ENCODE data around the gene TWIST1.

TWIST1 gene

GRCh38 chr7:19113855-19114550 is 3.4 kb downstream of the TWIST1 start:
- DNase-seq (ENCODE audit: low read depth, low spot score): no peak

- DNase-seq (ENCODE audit: low read depth, low spot score): no peak
These were observed 4.5 kb downstream of the TWIST1 start for GRCh38 chr7:19113002-19113350.

GRCh38 chr7:19112274-19113001 is 5.0 kb downstream of the TWIST1 start:
- peak; percentile 91 for DNase-seq (ENCODE audit: low read depth, low spot score)

- no peak for DNase-seq (ENCODE audit: low read depth, low spot score)
These were observed 5.8 kb downstream of the TWIST1 start for GRCh38 chr7:19111474-19112273.

- no peak for DNase-seq (ENCODE audit: low read depth, low spot score)
These were observed 6.7 kb downstream of the TWIST1 start for GRCh38 chr7:19110776-19111175.

GRCh38 chr7:19110026-19110730 is 7.3 kb downstream of the TWIST1 start:
- no peak for DNase-seq (ENCODE audit: low read depth, low spot score)

GRCh38 chr7:19109000-19109946 is 8.2 kb downstream of the TWIST1 start:
- DNase-seq (ENCODE audit: low read depth, low spot score): no peak

- peak; percentile 75 for DNase-seq (ENCODE audit: low read depth, low spot score)
These were observed 9.9 kb downstream of the TWIST1 start for GRCh38 chr7:19107356-19108146.

GRCh38 chr7:19107081-19107355 is 10.4 kb downstream of the TWIST1 start:
- DNase-seq (ENCODE audit: low read depth, low spot score): no peak

- DNase-seq (ENCODE audit: low read depth, low spot score): peak; percentile 47
These were observed 11.0 kb downstream of the TWIST1 start for GRCh38 chr7:19106241-19107080.

- no peak for DNase-seq (ENCODE audit: low read depth, low spot score)
These were observed 11.9 kb downstream of the TWIST1 start for GRCh38 chr7:19105546-19105945.

- no peak for DNase-seq (ENCODE audit: low read depth, low spot score)
These were observed 12.6 kb downstream of the TWIST1 start for GRCh38 chr7:19104811-19105210.

GRCh38 chr7:19102884-19103283 is 14.6 kb downstream of the TWIST1 start:
- no peak for DNase-seq (ENCODE audit: low read depth, low spot score)

GRCh38 chr7:19101909-19102308 is 15.5 kb downstream of the TWIST1 start:
- DNase-seq (ENCODE audit: low read depth, low spot score): no peak

- no peak for DNase-seq (ENCODE audit: low read depth, low spot score)
These were observed 16.0 kb downstream of the TWIST1 start for GRCh38 chr7:19101472-19101871.

- no peak for DNase-seq (ENCODE audit: low read depth, low spot score)
These were observed 17.5 kb downstream of the TWIST1 start for GRCh38 chr7:19099924-19100323.

GRCh38 chr7:19099194-19099593 is 18.2 kb downstream of the TWIST1 start:
- DNase-seq (ENCODE audit: low read depth, low spot score): no peak

- no peak for DNase-seq (ENCODE audit: low read depth, low spot score)
These were observed 18.9 kb downstream of the TWIST1 start for GRCh38 chr7:19098510-19098909.

Measured in astrocyte of the hippocampus (primary cell).